GM12878 (cell line): ENCODE measurements around the gene USH1G.

Experiments used
- ASH2L ChIP-seq: fragments of 300-600, 200-600 bp; sonication (generic); IDR thresholded peaks from 2 replicates; pipeline ENCODE4 v1.6.1; 2017; ENCODE audit warnings: low read depth, mild to moderate bottlenecking, borderline replicate concordance
- CBX5 ChIP-seq: sonication (generic); IDR thresholded peaks from 2 replicates; pipeline ENCODE4 v1.6.1; 2016; ENCODE audit warnings: low read depth, moderate library complexity, mild to moderate bottlenecking, inconsistent platforms
- CHD1 ChIP-seq: IDR thresholded peaks from 2 replicates; pipeline ENCODE4 v1.6.1; 2012; ENCODE audit warnings: low read depth, low read length, improper control_type of control experiment
- CTCF ChIP-seq, 3 experiments: IDR thresholded peaks in 2 of 3; conservative IDR thresholded peaks in 1 of 3; 2 replicates each; pipeline ENCODE4 v1.5.1; 2011; ENCODE audit warnings: low read depth in 3 of 3, low read length in 3 of 3, mild to moderate bottlenecking in 3 of 3, control low read depth in 2 of 3, moderate library complexity in 2 of 3, inconsistent platforms in 1 of 3, mixed read lengths in 1 of 3; ENCODE audit not compliant: control insufficient read depth in 2 of 3, insufficient read depth in 1 of 3; ENCODE audit errors: extremely low read depth in 1 of 3
- MAX ChIP-seq: IDR thresholded peaks from 2 replicates; pipeline ENCODE4 v1.6.1; 2012; ENCODE audit warnings: low read depth, low read length, improper control_type of control experiment
- NR2C2 ChIP-seq: IDR thresholded peaks from 2 replicates; pipeline ENCODE4 v1.6.1; 2011; ENCODE audit warnings: borderline replicate concordance, low read depth; ENCODE audit not compliant: control insufficient read depth, insufficient read length
- POLR2A ChIP-seq: IDR thresholded peaks from 2 replicates; pipeline ENCODE4 v1.6.1; 2011; ENCODE audit warnings: low read depth, mild to moderate bottlenecking, low read length
- TAF1 ChIP-seq: IDR thresholded peaks from 2 replicates; pipeline ENCODE4 v1.6.1; 2011; ENCODE audit warnings: mild to moderate bottlenecking, low read depth, low read length, borderline replicate concordance
- YY1 ChIP-seq: IDR thresholded peaks from 2 replicates; pipeline ENCODE4 v1.6.1; 2011; ENCODE audit warnings: low read depth, mild to moderate bottlenecking, low read length

- TF ChIP-seq MAX (no peak), POLR2A (no peak), NR2C2 (no peak), YY1 (no peak), ASH2L (no peak), CTCF (IDR thresholded peaks at IDR 0.05 in 2 of 3, conservative IDR thresholded peaks at IDR 0.05 in 1 of 3; ENCODE audit: control insufficient read depth in 2 of 3, extremely low read depth in 1 of 3, insufficient read depth in 1 of 3, low read depth in 3 of 3, low read length in 3 of 3) (no peak), TAF1 (no peak), CHD1 (no peak), CBX5 (no peak)
These were observed 52.5 kb downstream of the USH1G start for GRCh38 chr17:74870512-74870911.
